ENCODE data around the gene KLHL7.

DNA sequence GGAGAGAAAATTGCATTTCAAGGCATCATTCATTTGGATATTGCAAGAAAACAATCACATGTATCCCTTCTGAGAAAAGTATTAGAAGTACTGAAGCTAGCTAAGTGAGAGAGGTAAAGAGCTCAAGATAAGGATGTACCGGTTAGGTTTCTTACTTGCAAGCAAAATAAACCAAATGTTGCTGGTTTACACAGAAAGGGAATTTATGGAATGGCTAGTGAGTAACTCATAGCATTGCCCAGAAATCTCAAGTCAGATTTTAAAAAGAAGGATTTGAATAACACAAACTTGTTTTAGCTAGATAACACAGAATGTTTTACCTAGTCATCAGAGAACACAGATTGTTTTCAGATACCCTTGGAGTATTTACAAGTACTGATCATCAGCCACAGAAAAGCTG is 30.6 kb downstream of the KLHL7 start:
- TF ChIP-seq POLR2AphosphoS5 (IDR thresholded peaks at IDR 0.05; ENCODE audit: low read depth, low read length) (no peak), POLR2A (IDR thresholded peaks at IDR 0.05; ENCODE audit: low read depth, low read length) (no peak)
